ENCODE measurements around the gene USP48.

- TF ChIP-seq EZH2phosphoT487 (IDR thresholded peaks at IDR 0.05; ENCODE audit: low read length) = no peak
- no peak for TF ChIP-seq CTCF (IDR thresholded peaks at IDR 0.05; ENCODE audit: low read length)
Measured at GRCh38 chr1:21630571-21631343, 152.2 kb downstream of the USP48 start.
